WI38 (cell line): ENCODE measurements around the gene TTLL5.

Source experiments
- H3K4me3 ChIP-seq: 2 replicates; pipeline ENCODE4 v1.5.1; 2011; ENCODE audit warnings: low read depth, mild to moderate bottlenecking, control low read depth, low read length
- TF ChIP-seq, protein P1 (sequence below): IDR thresholded peaks from 2 replicates; pipeline ENCODE4 v1.5.1; 2012; ENCODE audit warnings: low read depth, mild to moderate bottlenecking, control low read depth, low read length

The TTLL5 gene

DNA sequence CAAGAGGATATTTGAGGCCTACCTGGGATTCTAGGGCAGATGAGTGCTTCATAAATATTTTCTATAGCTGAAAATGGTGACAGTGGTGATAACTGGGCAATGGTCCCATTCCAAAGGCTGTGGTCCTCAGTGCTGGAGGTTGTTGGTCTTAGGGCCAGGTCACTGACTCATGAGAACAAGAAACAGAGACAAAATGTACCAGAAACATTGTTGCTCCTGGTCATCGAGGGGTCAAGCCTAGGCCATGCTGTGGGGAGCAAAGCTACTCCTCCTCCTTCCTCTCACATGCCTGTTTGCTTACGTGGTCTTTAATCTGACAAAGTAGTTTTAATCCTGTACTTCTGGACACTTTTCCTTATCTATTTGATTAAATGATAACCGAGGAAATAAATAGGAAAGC lies 34.2 kb upstream of the TTLL5 start:
- TF ChIP-seq, protein P1, sequence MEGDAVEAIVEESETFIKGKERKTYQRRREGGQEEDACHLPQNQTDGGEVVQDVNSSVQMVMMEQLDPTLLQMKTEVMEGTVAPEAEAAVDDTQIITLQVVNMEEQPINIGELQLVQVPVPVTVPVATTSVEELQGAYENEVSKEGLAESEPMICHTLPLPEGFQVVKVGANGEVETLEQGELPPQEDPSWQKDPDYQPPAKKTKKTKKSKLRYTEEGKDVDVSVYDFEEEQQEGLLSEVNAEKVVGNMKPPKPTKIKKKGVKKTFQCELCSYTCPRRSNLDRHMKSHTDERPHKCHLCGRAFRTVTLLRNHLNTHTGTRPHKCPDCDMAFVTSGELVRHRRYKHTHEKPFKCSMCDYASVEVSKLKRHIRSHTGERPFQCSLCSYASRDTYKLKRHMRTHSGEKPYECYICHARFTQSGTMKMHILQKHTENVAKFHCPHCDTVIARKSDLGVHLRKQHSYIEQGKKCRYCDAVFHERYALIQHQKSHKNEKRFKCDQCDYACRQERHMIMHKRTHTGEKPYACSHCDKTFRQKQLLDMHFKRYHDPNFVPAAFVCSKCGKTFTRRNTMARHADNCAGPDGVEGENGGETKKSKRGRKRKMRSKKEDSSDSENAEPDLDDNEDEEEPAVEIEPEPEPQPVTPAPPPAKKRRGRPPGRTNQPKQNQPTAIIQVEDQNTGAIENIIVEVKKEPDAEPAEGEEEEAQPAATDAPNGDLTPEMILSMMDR, result no peak
- H3K4me3 ChIP-seq, result no peak overlapping the region

- no peak overlapping the region for H3K4me3 ChIP-seq
- TF ChIP-seq, protein P1, result no peak
These were observed 33.6 kb upstream of the TTLL5 start for GRCh38 chr14:75627406-75627805.

- TF ChIP-seq, protein P1, result no peak
- H3K4me3 ChIP-seq, result no peak overlapping the region
These were observed 32.2 kb upstream of the TTLL5 start for GRCh38 chr14:75628816-75629215.

DNA sequence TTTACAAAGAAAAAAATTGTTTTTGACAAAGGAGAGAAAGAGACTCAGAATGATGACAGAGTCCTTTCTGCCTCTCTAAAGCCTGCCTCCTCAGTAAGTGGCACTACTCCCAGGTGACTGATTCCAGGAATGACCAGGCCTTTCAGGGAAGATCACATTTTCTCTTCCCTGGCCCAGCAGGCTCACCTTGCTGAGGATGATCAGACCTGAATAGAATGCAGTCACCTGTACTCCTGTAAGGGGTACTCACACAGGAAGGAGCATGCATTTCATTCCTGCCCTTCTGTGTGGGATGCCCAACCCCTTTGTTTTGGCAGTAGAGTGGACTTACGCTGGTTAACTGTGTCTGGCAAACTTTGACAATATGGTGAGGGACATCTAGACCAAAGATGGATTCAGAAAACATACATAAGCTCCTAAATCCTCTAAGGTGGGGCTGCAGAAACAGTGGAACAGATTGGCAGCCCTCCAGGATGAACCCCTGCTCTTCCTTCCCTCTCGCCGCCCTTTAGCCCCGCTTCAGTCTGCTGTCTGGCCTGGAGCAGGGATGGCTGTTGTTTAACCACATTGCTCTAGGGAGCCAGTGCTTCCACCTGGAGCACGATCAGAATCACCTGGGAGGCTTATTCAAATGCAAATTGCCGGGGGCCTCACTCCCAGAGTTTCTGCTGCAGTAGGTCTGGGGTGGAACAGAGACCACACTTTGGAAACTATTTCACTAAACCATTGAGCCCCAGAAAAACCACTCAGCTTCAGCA lies 30.2 kb upstream of the TTLL5 start:
- TF ChIP-seq, protein P1, result no peak
- H3K4me3 ChIP-seq, result no peak overlapping the region

DNA sequence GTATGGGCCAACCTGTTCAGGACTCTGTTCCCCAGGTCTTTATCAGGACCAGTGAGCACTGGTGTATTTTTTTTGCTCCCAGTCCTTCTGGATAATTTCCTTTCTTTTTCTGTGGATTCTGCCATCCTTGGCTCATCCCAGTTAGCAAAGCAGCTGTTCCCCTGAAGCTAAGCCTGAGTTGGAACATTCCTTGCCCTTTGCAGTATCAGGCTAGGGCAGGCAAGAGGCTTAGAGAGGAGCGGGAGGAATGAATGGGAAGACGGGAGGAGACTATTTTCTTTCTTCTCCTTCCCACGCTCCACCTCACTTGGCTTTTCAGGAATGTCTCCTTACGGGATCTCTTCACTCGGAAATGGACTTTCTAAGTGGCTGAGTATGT lies 29.6 kb upstream of the TTLL5 start:
- TF ChIP-seq, protein P1, result no peak
- H3K4me3 ChIP-seq, result no peak overlapping the region

- TF ChIP-seq, protein P1, result no peak
These were observed 26.2 kb upstream of the TTLL5 start for GRCh38 chr14:75634848-75635247.

GRCh38 chr14:75636100-75636692 lies 24.9 kb upstream of the TTLL5 start:
- no peak overlapping the region for H3K4me3 ChIP-seq
- TF ChIP-seq, protein P1, result no peak

More at GRCh38 chr14:75634848-75635247, 26.2 kb upstream of the TTLL5 start:
- no peak overlapping the region for H3K4me3 ChIP-seq
